H1 (cell line): ENCODE data around the gene MT2A. TPM values are rescaled to one million over a fixed set of nuclear protein-coding genes. Genes with fewer than 3 reads are reported as not detected.

ENCODE experiments used
- CTCF ChIA-PET: fragments of 300-600 bp; sonication (Branson Sonifier 250); formaldehyde crosslinking; loops from one replicate; lab custom pipeline; 2021; ENCODE audit not compliant: partially characterized antibody; lab: Charles Lee
- POLR2A ChIA-PET: fragments of 300-600 bp; sonication (Branson Sonifier 250); formaldehyde crosslinking; loops from one replicate; lab custom pipeline; 2021; ENCODE audit warnings: inconsistent platforms; ENCODE audit not compliant: partially characterized antibody; lab: Charles Lee
- DNase-seq, 2 experiments: peaks; one replicate each; pipeline versions ENCODE4 v3.0.0 to v3.0.0-alpha.2; 2010 to 2022; ENCODE audit warnings: low spot score in 2 of 2, low read depth in 1 of 2, mixed read lengths in 1 of 2
- FAIRE-seq: peaks from 2 replicates; lab custom pipeline; 2011; peaks lifted over from hg19 to GRCh38; lab: Jason Lieb, UNC
- H2AFZ ChIP-seq: 2 replicates; pipeline ENCODE4 v1.8.1; 2012; ENCODE audit warnings: low read length, inconsistent platforms
- H2AK5ac ChIP-seq: 2 replicates; pipeline ENCODE4 v1.6.1; 2013; ENCODE audit warnings: low read depth, low read length
- H2BK120ac ChIP-seq: replicated peaks from 2 replicates; pipeline ENCODE3; 2013; ENCODE audit warnings: low read depth, low read length, inconsistent platforms
- H2BK12ac ChIP-seq: 2 replicates; pipeline ENCODE4 v1.6.1; 2013; ENCODE audit warnings: low read depth, low read length
- H2BK15ac ChIP-seq: 2 replicates; pipeline ENCODE4 v1.6.1; 2013; ENCODE audit warnings: low read length
- H2BK20ac ChIP-seq: 2 replicates; pipeline ENCODE4 v1.6.1; 2013; ENCODE audit warnings: low read length
- H2BK5ac ChIP-seq: 2 replicates; pipeline ENCODE4 v1.6.1; 2013; ENCODE audit warnings: low read depth, low read length
- H3K14ac ChIP-seq: 2 replicates; pipeline ENCODE4 v1.6.1; 2013; ENCODE audit warnings: inconsistent platforms; ENCODE audit not compliant: insufficient read length
- H3K18ac ChIP-seq: 2 replicates; pipeline ENCODE4 v1.6.1; 2013; ENCODE audit warnings: low read length; ENCODE audit errors: extremely low read depth
- H3K23ac ChIP-seq: 2 replicates; pipeline ENCODE4 v1.6.1; 2013; ENCODE audit warnings: inconsistent platforms; ENCODE audit not compliant: insufficient read length
- H3K23me2 ChIP-seq: 2 replicates; pipeline ENCODE4 v1.6.1; 2013; ENCODE audit warnings: low read depth, low read length
- H3K27ac ChIP-seq: 2 replicates; pipeline ENCODE4 v1.6.1; 2011; ENCODE audit warnings: low read depth, low read length, inconsistent platforms
- H3K27me3 ChIP-seq, 4 experiments: replicated peaks in 1 of 4; 1 replicate in 1 of 4; 2 replicates in 3 of 4; pipeline versions ENCODE4 v1.6.1 to v1.8.1; 2011 to 2013; ENCODE audit warnings: low read length in 3 of 4, mild to moderate bottlenecking in 3 of 4, inconsistent platforms in 2 of 4, mixed read lengths in 2 of 4, moderate library complexity in 1 of 4; ENCODE audit not compliant: control insufficient read depth in 3 of 4, insufficient read depth in 3 of 4; ENCODE audit errors: extremely low read depth in 1 of 4
- H3K36me3 ChIP-seq, 4 experiments: 2 replicates each; pipeline versions ENCODE4 v1.6.1 to v1.8.1; 2011 to 2013; ENCODE audit warnings: mild to moderate bottlenecking in 4 of 4, low read length in 3 of 4, moderate library complexity in 2 of 4, control low read depth in 1 of 4, inconsistent platforms in 1 of 4; ENCODE audit not compliant: insufficient read depth in 4 of 4, control insufficient read depth in 2 of 4
- H3K4ac ChIP-seq: replicated peaks from 2 replicates; pipeline ENCODE3; 2013; ENCODE audit warnings: low read length, low read depth, mixed read lengths, inconsistent platforms; ENCODE audit not compliant: insufficient read length
- H3K4me1 ChIP-seq, 4 experiments: replicated peaks in 1 of 4; 1 replicate in 1 of 4; 2 replicates in 3 of 4; pipeline versions ENCODE4 v1.6.1 to v1.8.1; 2011 to 2013; ENCODE audit warnings: low read length in 3 of 4, inconsistent platforms in 2 of 4, mixed read lengths in 1 of 4; ENCODE audit not compliant: insufficient read depth in 4 of 4, control insufficient read depth in 3 of 4
- H3K4me2 ChIP-seq, 2 experiments: 2 replicates each; pipeline versions ENCODE4 v1.6.1 to v1.8.1; 2011 to 2013; ENCODE audit warnings: low read depth in 2 of 2, low read length in 2 of 2, control low read depth in 1 of 2, inconsistent platforms in 1 of 2, mild to moderate bottlenecking in 1 of 2; ENCODE audit not compliant: insufficient read depth in 1 of 2
- H3K4me3 ChIP-seq, 4 experiments: fragments of 200-600, 300-600 bp in 1 of 4; sonication (generic), shearing (Covaris generic), sonication (Bioruptor Twin) in 1 of 4; 2 replicates each; pipeline versions ENCODE4 v1.5.1 to v1.8.1; 2011 to 2016; ENCODE audit warnings: low read length in 4 of 4, low read depth in 3 of 4, control low read depth in 2 of 4, inconsistent platforms in 2 of 4, mild to moderate bottlenecking in 2 of 4, mixed read lengths in 1 of 4, moderate library complexity in 1 of 4; ENCODE audit not compliant: insufficient read depth in 2 of 4; ENCODE audit errors: extremely low read depth in 1 of 4
- H3K56ac ChIP-seq: replicated peaks from 2 replicates; pipeline ENCODE3; 2013; ENCODE audit warnings: low read depth, mild to moderate bottlenecking, mixed read lengths, low read length, inconsistent platforms; ENCODE audit not compliant: insufficient read length
- H3K79me1 ChIP-seq: 2 replicates; pipeline ENCODE4 v1.6.1; 2013; ENCODE audit warnings: low read depth, low read length, control low read depth
- H3K79me2 ChIP-seq, 2 experiments: 2 replicates each; pipeline versions ENCODE4 v1.6.1 to v1.8.1; 2012 to 2013; ENCODE audit warnings: low read length in 2 of 2, mild to moderate bottlenecking in 2 of 2, inconsistent platforms in 1 of 2; ENCODE audit not compliant: insufficient read depth in 2 of 2, control insufficient read depth in 1 of 2
- H3K9ac ChIP-seq, 4 experiments: replicated peaks in 1 of 4; 1 replicate in 1 of 4; 2 replicates in 3 of 4; pipeline versions ENCODE4 v1.6.1 to v1.8.1; 2011 to 2013; ENCODE audit warnings: low read depth in 3 of 4, low read length in 3 of 4, control low read depth in 2 of 4, mild to moderate bottlenecking in 2 of 4, moderate library complexity in 2 of 4, inconsistent platforms in 1 of 4; ENCODE audit errors: extremely low read depth in 1 of 4
- H3K9me3 ChIP-seq, 2 experiments: 2 replicates each; pipeline versions ENCODE4 v1.6.1 to v1.8.1; 2012 to 2013; ENCODE audit warnings: mild to moderate bottlenecking in 2 of 2, moderate library complexity in 2 of 2, control low read depth in 1 of 2, inconsistent platforms in 1 of 2, low read depth in 1 of 2, low read length in 1 of 2, mixed read lengths in 1 of 2; ENCODE audit not compliant: insufficient read depth in 2 of 2
- H4K20me1 ChIP-seq, 2 experiments: replicated peaks in 1 of 2; 2 replicates each; pipeline versions ENCODE3 to v1.8.1; 2011 to 2013; ENCODE audit warnings: inconsistent platforms in 2 of 2, low read length in 2 of 2, mild to moderate bottlenecking in 1 of 2; ENCODE audit not compliant: insufficient read depth in 2 of 2, control insufficient read depth in 1 of 2
- H4K5ac ChIP-seq: 2 replicates; pipeline ENCODE4 v1.6.1; 2013; ENCODE audit warnings: low read length, low read depth, mixed read lengths, inconsistent platforms; ENCODE audit not compliant: insufficient read length
- H4K8ac ChIP-seq: 2 replicates; pipeline ENCODE4 v1.8.0; 2013; ENCODE audit warnings: mild to moderate bottlenecking, moderate library complexity, low read length, inconsistent platforms; ENCODE audit not compliant: insufficient read depth; ENCODE audit errors: extremely low read depth
- H4K91ac ChIP-seq: replicated peaks from 2 replicates; pipeline ENCODE3; 2013; ENCODE audit warnings: low read length, mixed read lengths, inconsistent platforms; ENCODE audit not compliant: insufficient read length
- BCL11A ChIP-seq, 2 experiments: IDR thresholded peaks; one replicate each; pipeline ENCODE4 v1.6.1; 2011; ENCODE audit warnings: low read depth in 2 of 2, low read length in 2 of 2, mild to moderate bottlenecking in 2 of 2
- CHD1 ChIP-seq: IDR thresholded peaks from 2 replicates; pipeline ENCODE4 v1.6.1; 2012; ENCODE audit warnings: low read depth, low read length, improper control_type of control experiment
- EP300 ChIP-seq, 2 experiments: IDR thresholded peaks; 1 replicate in 1 of 2; 2 replicates in 1 of 2; pipeline ENCODE4 v1.6.1; 2011 to 2012; ENCODE audit warnings: low read depth in 2 of 2, low read length in 2 of 2, mild to moderate bottlenecking in 2 of 2, borderline replicate concordance in 1 of 2, inconsistent platforms in 1 of 2, moderate library complexity in 1 of 2
- EZH2 ChIP-seq: fragments of 200-600 bp; sonication (generic); IDR thresholded peaks from 2 replicates; pipeline ENCODE4 v1.7.1; 2012; ENCODE audit warnings: low read depth, mild to moderate bottlenecking, moderate library complexity, low read length, inconsistent platforms; ENCODE audit not compliant: severe bottlenecking
- HDAC6 ChIP-seq: IDR thresholded peaks from one replicate; pipeline ENCODE4 v1.7.1; 2012; ENCODE audit warnings: low read depth, mild to moderate bottlenecking, inconsistent platforms, low read length, moderate library complexity
- JUN ChIP-seq: IDR thresholded peaks from 2 replicates; pipeline ENCODE4 v1.6.1; 2011; ENCODE audit warnings: low read depth, mild to moderate bottlenecking, improper control_type of control experiment, low read length
- JUND ChIP-seq: IDR thresholded peaks from 2 replicates; pipeline ENCODE4 v1.6.1; 2011; ENCODE audit warnings: mild to moderate bottlenecking, improper control_type of control experiment, low read length
- KDM4A ChIP-seq: IDR thresholded peaks from one replicate; pipeline ENCODE4 v1.7.1; 2012; ENCODE audit warnings: low read depth, mild to moderate bottlenecking, moderate library complexity, low read length, inconsistent platforms; ENCODE audit not compliant: severe bottlenecking
- NRF1 ChIP-seq: IDR thresholded peaks from 2 replicates; pipeline ENCODE4 v1.6.1; 2011; ENCODE audit warnings: mild to moderate bottlenecking, low read depth, low read length, improper control_type of control experiment
- POU5F1 ChIP-seq: IDR thresholded peaks from 2 replicates; pipeline ENCODE4 v1.6.1; 2011; ENCODE audit warnings: low read depth, mild to moderate bottlenecking, low read length, moderate library complexity
- SP1 ChIP-seq: IDR thresholded peaks from 2 replicates; pipeline ENCODE4 v1.6.1; 2011; ENCODE audit warnings: low read depth, low read length
- SP4 ChIP-seq: IDR thresholded peaks from 2 replicates; pipeline ENCODE4 v1.6.1; 2012; ENCODE audit warnings: low read length, inconsistent platforms
- SRF ChIP-seq: IDR thresholded peaks from 2 replicates; pipeline ENCODE4 v1.6.1; 2011; ENCODE audit warnings: mild to moderate bottlenecking, low read depth, low read length, moderate library complexity
- TBP ChIP-seq: IDR thresholded peaks from 2 replicates; pipeline ENCODE4 v1.6.1; 2011; ENCODE audit warnings: low read depth, low read length, improper control_type of control experiment
- TCF12 ChIP-seq: IDR thresholded peaks from 2 replicates; pipeline ENCODE4 v1.6.1; 2011; ENCODE audit warnings: low read depth, mild to moderate bottlenecking, low read length
- WGBS, 2 experiments: shearing (Covaris generic) in 1 of 2; methylation state at CpG; one replicate each; pipeline versions ENCODE4 v1.1.6 to v1.1.7; 2013 to 2015; ENCODE audit warnings: low lambda C conversion rate in 2 of 2, mixed read lengths in 2 of 2, inconsistent platforms in 1 of 2, low coverage in 1 of 2, missing lambda C conversion rate in 1 of 2; ENCODE audit not compliant: insufficient replicate concordance in 2 of 2, insufficient coverage in 1 of 2, insufficient read length in 1 of 2; ENCODE audit errors: extremely low coverage in 1 of 2, missing lambda C conversion rate in 1 of 2; 5-methylcytosine and 5-hydroxymethylcytosine counted together
- polyA plus RNA-seq, 7 experiments: library from polyadenylated mRNA; depleted of rRNA in 3 of 7; stranded (reverse) in 5 of 7; unstranded in 2 of 7; fragments of >200 nt in 5 of 7; fragments of 200-250 nt in 2 of 7; gene quantifications; 1 replicate in 5 of 7; 2 replicates in 1 of 7; 4 replicates in 1 of 7; pipeline versions ENCODE4 v1.2.1 to v1.2.3, GENCODE V29; 2011 to 2013; ENCODE audit warnings: missing spikeins in 2 of 7, mixed read lengths in 2 of 7
- total RNA-seq: library from RNA; stranded (reverse); fragmentation: NEBNext Ultra II Directional; extraction: Animal tissue kit (Norgen Biotek cat#: 25700); gene quantifications from 2 replicates; pipeline ENCODE4 v1.2.1, GENCODE V29; 2021

MT2A gene
- total and polyA plus RNA-seq, 2 of the 8 experiments (the other 6 are each of a cell fraction or from before 2014, with no cell fraction given): 9.5 to 30.1 TPM

DNA sequence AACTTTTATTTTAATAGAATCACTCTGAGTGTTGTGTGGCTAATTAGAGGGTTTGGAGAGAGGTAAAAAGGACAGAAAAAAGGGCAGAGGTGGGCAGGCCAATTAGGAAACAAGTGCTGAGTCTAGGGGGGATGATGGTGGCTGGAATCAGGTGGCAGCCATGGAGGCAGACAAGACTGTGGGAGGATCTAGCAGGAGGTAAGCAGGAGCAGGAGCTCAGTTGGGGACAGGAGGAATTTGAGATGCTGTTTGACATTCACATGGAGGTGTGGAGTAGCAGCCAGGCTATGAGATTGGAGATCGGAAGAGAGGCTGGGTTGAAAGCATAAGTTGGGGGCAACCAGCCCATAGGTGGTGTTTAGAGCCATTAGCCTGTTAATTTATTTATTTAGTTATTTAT is 47.3 kb upstream of the MT2A start:
- POLR2A ChIA-PET: interaction anchor here (0.9 kb wide), 1 partner anchor 95 kb away, joined by 3 read pairs; no protein-coding TSS in a partner anchor
- WGBS, 2 experiments: 83% methylated on average over 1 of the region's 1 CpG; no CpG with 5 or more reads in 1 of the 2 experiments
- no peak overlapping the region for H2BK20ac ChIP-seq

More for the DNA sequence above, 47.3 kb upstream of the MT2A start:
- Histone ChIP-seq H3K79me1 (no peaks in the 10 kb centered on the region), H3K27ac (no peak overlapping the region), H4K8ac (no peak overlapping the region), H2BK5ac (no peak overlapping the region), H4K91ac (no peak overlapping the region), H3K18ac (no peak overlapping the region), H3K4ac (no peak overlapping the region), H3K4me1 (no peaks in the 10 kb centered on the region), H3K23ac (no peak overlapping the region), H2BK15ac (no peak overlapping the region), H4K20me1 (peaks cover 0 to 3% of the 10 kb centered on the region in 2 experiments), H3K14ac (no peak overlapping the region), H3K27me3 (no peaks in the 10 kb centered on the region; a peak in 1 of 7 replicates), H3K4me3 (no peak overlapping the region), H3K23me2 (peaks cover 2% of the 10 kb centered on the region; the same call in 1 of the 2 replicates), H4K5ac (no peak overlapping the region), H3K4me2 (no peak overlapping the region), H3K9ac (no peak overlapping the region), H3K36me3 (no peaks in the 10 kb centered on the region), H2AFZ (no peak overlapping the region), H2AK5ac (no peak overlapping the region), H3K56ac (no peak overlapping the region), H3K9me3 (no peaks in the 10 kb centered on the region), H2BK12ac (no peak overlapping the region), H2BK120ac (no peak overlapping the region), H3K79me2 (no peaks in the 10 kb centered on the region)
- no peak for TF ChIP-seq TBP
- no peak for TF ChIP-seq EP300 (IDR thresholded peaks at IDR 0.05; ENCODE audit: borderline replicate concordance in 1 of 2, low read depth in 2 of 2, low read length in 2 of 2)
- no peak for TF ChIP-seq JUN
- no peak for TF ChIP-seq NRF1
- TF ChIP-seq KDM4A: no peak
- no peak for TF ChIP-seq TCF12
- no peak for TF ChIP-seq EZH2
- TF ChIP-seq JUND: no peak
- TF ChIP-seq SP1: no peak
- no peak for TF ChIP-seq POU5F1
- TF ChIP-seq HDAC6: no peak
- TF ChIP-seq SRF: no peak
- TF ChIP-seq SP4: no peak
- TF ChIP-seq CHD1: no peak
- no peak for TF ChIP-seq BCL11A (IDR thresholded peaks at IDR 0.05; ENCODE audit: low read depth in 2 of 2, low read length in 2 of 2)
- DNase-seq: no peak
- CTCF ChIA-PET: interaction anchor here (0.9 to 1.6 kb wide), 7 partner anchors 14 to 47 kb away, joined by 3 to 5 read pairs (median 3); no protein-coding TSS in a partner anchor
- FAIRE-seq: no peak
